HT1080 (cell line): ENCODE data around the gene ADGRD1. TPM values are rescaled to one million over a fixed set of nuclear protein-coding genes. Genes with fewer than 3 reads are reported as not detected.
"Not testable (repeated sequence)": the region's sequence is repeated elsewhere in the genome, so short reads cannot be mapped to it uniquely, and the experiment has no call there.

Source experiments
- DNase-seq: peaks from one replicate; pipeline ENCODE4 v3.0.0-alpha.2; 2015; ENCODE audit warnings: low read depth
- total RNA-seq: library from RNA; depleted of rRNA; stranded (reverse); fragments of >200 nt; shearing (Covaris generic); gene quantifications from 2 replicates; pipeline ENCODE4 v1.2.3, GENCODE V29; 2014

The ADGRD1 gene
- total RNA-seq, 1 experiment from 2014 or later: not detected

GRCh38 chr12:130983328-130984017 lies 29.8 kb downstream of the ADGRD1 start:
- no peak for DNase-seq

GRCh38 chr12:130984183-130985058 lies 30.7 kb downstream of the ADGRD1 start:
- DNase-seq: no peak

- no peak for DNase-seq
Observed at GRCh38 chr12:130987151-130987931, 33.6 kb downstream of the ADGRD1 start.

GRCh38 chr12:130988261-130988660 lies 34.6 kb downstream of the ADGRD1 start:
- no peak for DNase-seq

GRCh38 chr12:130988751-130989150 lies 35.0 kb downstream of the ADGRD1 start:
- DNase-seq: no peak

- no peak for DNase-seq
Observed at GRCh38 chr12:130989391-130989790, 35.7 kb downstream of the ADGRD1 start.

GRCh38 chr12:130990034-130990433 lies 36.3 kb downstream of the ADGRD1 start:
- no peak for DNase-seq

GRCh38 chr12:130992448-130992847 lies 38.7 kb downstream of the ADGRD1 start:
- DNase-seq: no peak

- DNase-seq: no peak
Observed at GRCh38 chr12:130992979-130993538, 39.4 kb downstream of the ADGRD1 start.

GRCh38 chr12:130993759-130994670 lies 40.3 kb downstream of the ADGRD1 start:
- DNase-seq: no peak

GRCh38 chr12:130994821-130995375 lies 41.2 kb downstream of the ADGRD1 start:
- DNase-seq: no peak

- not testable (repeated sequence) for DNase-seq
Observed at GRCh38 chr12:130995386-130995969, 41.8 kb downstream of the ADGRD1 start.

- no peak for DNase-seq
Observed at GRCh38 chr12:130998136-130998535, 44.4 kb downstream of the ADGRD1 start.

GRCh38 chr12:131000000-131000486 lies 46.3 kb downstream of the ADGRD1 start:
- no peak for DNase-seq

GRCh38 chr12:131001493-131001892 lies 47.8 kb downstream of the ADGRD1 start:
- no peak for DNase-seq

- no peak for DNase-seq
Observed at GRCh38 chr12:131002216-131002631, 48.5 kb downstream of the ADGRD1 start.

- no peak for DNase-seq
Observed at GRCh38 chr12:131003036-131003715, 49.5 kb downstream of the ADGRD1 start.

- DNase-seq: no peak
Observed at GRCh38 chr12:131003716-131004045, 50.0 kb downstream of the ADGRD1 start.

- no peak for DNase-seq
Observed at GRCh38 chr12:131004166-131004565, 50.5 kb downstream of the ADGRD1 start.
